ENCODE results near the gene SHC1.

Gene SHC1

DNA sequence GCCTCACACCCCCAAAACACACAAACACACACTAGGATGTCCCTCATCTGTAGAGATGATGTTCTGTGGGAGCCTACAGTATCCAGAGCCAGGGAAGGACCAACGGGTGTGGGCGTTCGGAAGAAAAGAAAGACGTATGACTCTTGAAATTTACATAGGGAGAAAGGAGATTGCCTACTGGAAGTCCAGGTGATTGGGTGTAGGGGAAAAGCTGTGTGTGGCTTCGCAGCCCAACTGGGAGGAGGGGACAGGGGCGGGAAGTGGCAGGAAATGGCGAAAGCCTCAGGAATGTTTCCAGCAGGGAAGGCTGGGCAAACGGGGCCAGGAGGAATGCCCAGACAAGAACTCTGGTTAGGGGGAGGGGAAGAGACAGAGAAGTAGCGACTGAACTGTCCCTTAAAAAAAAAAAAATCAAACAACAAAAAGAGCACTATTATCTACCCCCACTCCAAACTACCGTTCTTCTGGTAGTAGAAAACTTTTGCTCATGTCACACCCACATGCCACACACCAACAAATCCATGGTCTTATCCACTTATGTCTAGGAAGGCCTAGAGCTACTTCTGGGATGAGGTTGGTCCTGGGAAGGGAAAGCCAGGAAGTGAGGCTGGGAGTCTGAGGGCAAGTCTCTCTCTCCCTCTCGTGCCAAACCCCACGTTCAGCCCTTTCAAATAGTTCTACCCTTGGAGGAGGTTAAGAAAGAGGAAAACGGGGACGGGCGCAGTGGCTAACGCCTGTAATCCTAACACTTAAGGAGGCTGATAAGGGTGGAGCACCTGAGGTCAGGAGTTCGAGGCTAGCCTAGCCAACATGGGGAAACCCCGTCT, 2.2 kb upstream of the SHC1 start (continued):
- TF ChIP-seq KLF8 (tag by site-specific recombination; IDR thresholded peaks at IDR 0.05) = peak; percentile 55
- TF ChIP-seq, protein P1, sequence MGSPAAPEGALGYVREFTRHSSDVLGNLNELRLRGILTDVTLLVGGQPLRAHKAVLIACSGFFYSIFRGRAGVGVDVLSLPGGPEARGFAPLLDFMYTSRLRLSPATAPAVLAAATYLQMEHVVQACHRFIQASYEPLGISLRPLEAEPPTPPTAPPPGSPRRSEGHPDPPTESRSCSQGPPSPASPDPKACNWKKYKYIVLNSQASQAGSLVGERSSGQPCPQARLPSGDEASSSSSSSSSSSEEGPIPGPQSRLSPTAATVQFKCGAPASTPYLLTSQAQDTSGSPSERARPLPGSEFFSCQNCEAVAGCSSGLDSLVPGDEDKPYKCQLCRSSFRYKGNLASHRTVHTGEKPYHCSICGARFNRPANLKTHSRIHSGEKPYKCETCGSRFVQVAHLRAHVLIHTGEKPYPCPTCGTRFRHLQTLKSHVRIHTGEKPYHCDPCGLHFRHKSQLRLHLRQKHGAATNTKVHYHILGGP (tag by site-specific recombination; IDR thresholded peaks at IDR 0.05) = no peak
- TF ChIP-seq, protein P2, sequence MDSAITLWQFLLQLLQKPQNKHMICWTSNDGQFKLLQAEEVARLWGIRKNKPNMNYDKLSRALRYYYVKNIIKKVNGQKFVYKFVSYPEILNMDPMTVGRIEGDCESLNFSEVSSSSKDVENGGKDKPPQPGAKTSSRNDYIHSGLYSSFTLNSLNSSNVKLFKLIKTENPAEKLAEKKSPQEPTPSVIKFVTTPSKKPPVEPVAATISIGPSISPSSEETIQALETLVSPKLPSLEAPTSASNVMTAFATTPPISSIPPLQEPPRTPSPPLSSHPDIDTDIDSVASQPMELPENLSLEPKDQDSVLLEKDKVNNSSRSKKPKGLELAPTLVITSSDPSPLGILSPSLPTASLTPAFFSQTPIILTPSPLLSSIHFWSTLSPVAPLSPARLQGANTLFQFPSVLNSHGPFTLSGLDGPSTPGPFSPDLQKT (IDR thresholded peaks at IDR 0.05; ENCODE audit: borderline replicate concordance, low read depth, low read length) = no peak
- no peak for TF ChIP-seq YY1 (tag by site-specific recombination; IDR thresholded peaks at IDR 0.05)
- TF ChIP-seq BCL11B (tag by site-specific recombination; IDR thresholded peaks at IDR 0.05; ENCODE audit: low read depth) = no peak
- no peak for TF ChIP-seq ZNF239 (tag by site-specific recombination; IDR thresholded peaks at IDR 0.05)
- TF ChIP-seq ZNF76 (tag by site-specific recombination; IDR thresholded peaks at IDR 0.05; ENCODE audit: borderline replicate concordance, low read depth) = peak; percentile 82
- no peak for TF ChIP-seq ZNF544 (tag by site-specific recombination; IDR thresholded peaks at IDR 0.05)
- no peak for TF ChIP-seq ZNF202 (tag by site-specific recombination; IDR thresholded peaks at IDR 0.05; ENCODE audit: borderline replicate concordance)
- peak; percentile 58; the same call in 1 of the 2 replicates for TF ChIP-seq KLF10 (tag by site-specific recombination; IDR thresholded peaks at IDR 0.05)
- no peak for TF ChIP-seq ZNF785 (tag by site-specific recombination; IDR thresholded peaks at IDR 0.05)
- no peak for TF ChIP-seq ZNF248 (tag by site-specific recombination; IDR thresholded peaks at IDR 0.05)
- TF ChIP-seq GLI4 (tag by site-specific recombination; IDR thresholded peaks at IDR 0.05) = no peak
- TF ChIP-seq, protein P3, sequence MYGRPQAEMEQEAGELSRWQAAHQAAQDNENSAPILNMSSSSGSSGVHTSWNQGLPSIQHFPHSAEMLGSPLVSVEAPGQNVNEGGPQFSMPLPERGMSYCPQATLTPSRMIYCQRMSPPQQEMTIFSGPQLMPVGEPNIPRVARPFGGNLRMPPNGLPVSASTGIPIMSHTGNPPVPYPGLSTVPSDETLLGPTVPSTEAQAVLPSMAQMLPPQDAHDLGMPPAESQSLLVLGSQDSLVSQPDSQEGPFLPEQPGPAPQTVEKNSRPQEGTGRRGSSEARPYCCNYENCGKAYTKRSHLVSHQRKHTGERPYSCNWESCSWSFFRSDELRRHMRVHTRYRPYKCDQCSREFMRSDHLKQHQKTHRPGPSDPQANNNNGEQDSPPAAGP (tag by site-specific recombination; IDR thresholded peaks at IDR 0.05) = peak; percentile 88
- TF ChIP-seq ZFP3 (tag by site-specific recombination; IDR thresholded peaks at IDR 0.05; ENCODE audit: low read depth) = no peak
- TF ChIP-seq, protein P4, sequence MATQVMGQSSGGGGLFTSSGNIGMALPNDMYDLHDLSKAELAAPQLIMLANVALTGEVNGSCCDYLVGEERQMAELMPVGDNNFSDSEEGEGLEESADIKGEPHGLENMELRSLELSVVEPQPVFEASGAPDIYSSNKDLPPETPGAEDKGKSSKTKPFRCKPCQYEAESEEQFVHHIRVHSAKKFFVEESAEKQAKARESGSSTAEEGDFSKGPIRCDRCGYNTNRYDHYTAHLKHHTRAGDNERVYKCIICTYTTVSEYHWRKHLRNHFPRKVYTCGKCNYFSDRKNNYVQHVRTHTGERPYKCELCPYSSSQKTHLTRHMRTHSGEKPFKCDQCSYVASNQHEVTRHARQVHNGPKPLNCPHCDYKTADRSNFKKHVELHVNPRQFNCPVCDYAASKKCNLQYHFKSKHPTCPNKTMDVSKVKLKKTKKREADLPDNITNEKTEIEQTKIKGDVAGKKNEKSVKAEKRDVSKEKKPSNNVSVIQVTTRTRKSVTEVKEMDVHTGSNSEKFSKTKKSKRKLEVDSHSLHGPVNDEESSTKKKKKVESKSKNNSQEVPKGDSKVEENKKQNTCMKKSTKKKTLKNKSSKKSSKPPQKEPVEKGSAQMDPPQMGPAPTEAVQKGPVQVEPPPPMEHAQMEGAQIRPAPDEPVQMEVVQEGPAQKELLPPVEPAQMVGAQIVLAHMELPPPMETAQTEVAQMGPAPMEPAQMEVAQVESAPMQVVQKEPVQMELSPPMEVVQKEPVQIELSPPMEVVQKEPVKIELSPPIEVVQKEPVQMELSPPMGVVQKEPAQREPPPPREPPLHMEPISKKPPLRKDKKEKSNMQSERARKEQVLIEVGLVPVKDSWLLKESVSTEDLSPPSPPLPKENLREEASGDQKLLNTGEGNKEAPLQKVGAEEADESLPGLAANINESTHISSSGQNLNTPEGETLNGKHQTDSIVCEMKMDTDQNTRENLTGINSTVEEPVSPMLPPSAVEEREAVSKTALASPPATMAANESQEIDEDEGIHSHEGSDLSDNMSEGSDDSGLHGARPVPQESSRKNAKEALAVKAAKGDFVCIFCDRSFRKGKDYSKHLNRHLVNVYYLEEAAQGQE (tag by site-specific recombination; IDR thresholded peaks at IDR 0.05) = no peak
- TF ChIP-seq ZNF341 (tag by site-specific recombination; IDR thresholded peaks at IDR 0.05; ENCODE audit: low read depth) = peak; percentile 43; the same call in 1 of the 2 replicates
- no peak for TF ChIP-seq ZNF596 (tag by site-specific recombination; IDR thresholded peaks at IDR 0.05)
- peak; percentile 36; the same call in 1 of the 2 replicates for TF ChIP-seq EGR2 (tag by site-specific recombination; IDR thresholded peaks at IDR 0.05; ENCODE audit: low read depth)
- no peak for TF ChIP-seq ZNF677 (tag by site-specific recombination; IDR thresholded peaks at IDR 0.05)
- peak; percentile 76 for TF ChIP-seq SP7 (tag by site-specific recombination; IDR thresholded peaks at IDR 0.05)
- TF ChIP-seq ZEB2 (tag by site-specific recombination; IDR thresholded peaks at IDR 0.05) = peak; percentile 39; the same call in 1 of the 2 replicates
- peak; percentile 77 for TF ChIP-seq GLIS1 (tag by site-specific recombination; IDR thresholded peaks at IDR 0.05)
- 0 out of 2 replicates have a peak, but pooled peaks have one; percentile 13 for TF ChIP-seq ZNF623 (tag by site-specific recombination; IDR thresholded peaks at IDR 0.05)
- no peak for TF ChIP-seq ZNF501 (tag by site-specific recombination; IDR thresholded peaks at IDR 0.05)
- TF ChIP-seq, protein P5, sequence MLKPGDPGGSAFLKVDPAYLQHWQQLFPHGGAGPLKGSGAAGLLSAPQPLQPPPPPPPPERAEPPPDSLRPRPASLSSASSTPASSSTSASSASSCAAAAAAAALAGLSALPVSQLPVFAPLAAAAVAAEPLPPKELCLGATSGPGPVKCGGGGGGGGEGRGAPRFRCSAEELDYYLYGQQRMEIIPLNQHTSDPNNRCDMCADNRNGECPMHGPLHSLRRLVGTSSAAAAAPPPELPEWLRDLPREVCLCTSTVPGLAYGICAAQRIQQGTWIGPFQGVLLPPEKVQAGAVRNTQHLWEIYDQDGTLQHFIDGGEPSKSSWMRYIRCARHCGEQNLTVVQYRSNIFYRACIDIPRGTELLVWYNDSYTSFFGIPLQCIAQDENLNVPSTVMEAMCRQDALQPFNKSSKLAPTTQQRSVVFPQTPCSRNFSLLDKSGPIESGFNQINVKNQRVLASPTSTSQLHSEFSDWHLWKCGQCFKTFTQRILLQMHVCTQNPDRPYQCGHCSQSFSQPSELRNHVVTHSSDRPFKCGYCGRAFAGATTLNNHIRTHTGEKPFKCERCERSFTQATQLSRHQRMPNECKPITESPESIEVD (tag by site-specific recombination; IDR thresholded peaks at IDR 0.05) = no peak
- TF ChIP-seq, protein P6, sequence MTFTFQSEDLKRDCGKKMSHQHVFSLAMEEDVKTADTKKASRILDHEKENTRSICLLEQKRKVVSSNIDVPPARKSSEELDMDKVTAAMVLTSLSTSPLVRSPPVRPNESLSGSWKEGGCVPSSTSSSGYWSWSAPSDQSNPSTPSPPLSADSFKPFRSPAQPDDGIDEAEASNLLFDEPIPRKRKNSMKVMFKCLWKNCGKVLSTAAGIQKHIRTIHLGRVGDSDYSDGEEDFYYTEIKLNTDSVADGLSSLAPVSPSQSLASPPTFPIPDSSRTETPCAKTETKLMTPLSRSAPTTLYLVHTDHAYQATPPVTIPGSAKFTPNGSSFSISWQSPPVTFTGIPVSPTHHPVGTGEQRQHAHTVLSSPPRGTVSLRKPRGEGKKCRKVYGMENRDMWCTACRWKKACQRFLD (tag by site-specific recombination; IDR thresholded peaks at IDR 0.05) = no peak
- TF ChIP-seq GLIS2 (tag by site-specific recombination; IDR thresholded peaks at IDR 0.05) = peak; percentile 51; the same call in 1 of the 2 replicates
- no peak for TF ChIP-seq ZNF571 (tag by site-specific recombination; IDR thresholded peaks at IDR 0.05)
- peak; percentile 63 for TF ChIP-seq IKZF3 (tag by site-specific recombination; IDR thresholded peaks at IDR 0.05)

Data from HEK293 (cell line).